Measurements from ENCODE around the gene TADA3. TPM values are rescaled to one million over a fixed set of nuclear protein-coding genes. Genes with fewer than 3 reads are reported as not detected.

The TADA3 gene
- total RNA-seq, 6 experiments from 2014 or later = 24.6 to 43.8 (median 28.1) TPM

- 38% methylated on average over 3 of the region's 3 CpGs for WGBS (ENCODE audit: insufficient coverage, low coverage, low lambda C conversion rate, missing lambda C conversion rate)
- Histone ChIP-seq H3K36me3 (peaks cover 0 to 46% (median 20%) of the 10 kb centered on the region in 4 donors), H3K4me1 (peaks cover 0 to 24% (median 17%) of the 10 kb centered on the region in 4 donors), H3K27ac (peak overlapping the region; percentile 57 to 83 (median 82)), H3K27me3 (no peaks in the 10 kb centered on the region), H3K4me3 (no peak overlapping the region), H3K9me3 (no peaks in the 10 kb centered on the region)
- no peak for TF ChIP-seq CTCF (IDR thresholded peaks at IDR 0.05)
- TF ChIP-seq POLR2A (IDR thresholded peaks at IDR 0.05) = no peak
- no peak for DNase-seq
- intact Hi-C loops (cut with DNase I) = no loop called here
- peak in 3 of 4 donors; percentile 41 to 51 (median 48) for ATAC-seq
Measured at GRCh38 chr3:9781978-9782603, 10.2 kb downstream of the TADA3 start.

DNA sequence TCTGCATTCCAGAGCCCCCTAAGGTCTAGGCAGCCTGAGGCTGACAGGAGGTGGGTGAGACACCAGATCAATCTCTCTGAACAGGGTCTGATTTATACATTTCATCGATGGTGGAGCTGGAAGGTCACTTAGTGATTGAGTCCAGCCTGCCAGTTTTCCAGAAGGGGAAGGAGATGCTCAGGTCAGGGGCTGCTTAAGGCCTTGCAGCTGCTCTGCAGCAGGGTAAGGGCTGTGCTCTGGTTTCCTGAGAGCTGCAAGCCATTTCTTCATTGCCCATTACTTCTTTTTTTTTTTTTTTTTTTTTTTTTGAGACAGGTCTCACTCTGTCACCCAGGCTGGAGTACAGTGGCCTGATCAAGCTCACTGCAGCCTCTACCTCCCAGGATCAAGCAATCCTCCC lies 10.7 kb downstream of the TADA3 start:
- no peak for ATAC-seq
- Histone ChIP-seq H3K4me3 (no peak overlapping the region), H3K27ac (peak overlapping the region; percentile 57 to 83 (median 82)), H3K4me1 (peaks cover 0 to 24% (median 17%) of the 10 kb centered on the region in 4 donors), H3K36me3 (peaks cover 0 to 41% (median 17%) of the 10 kb centered on the region in 4 donors), H3K9me3 (no peaks in the 10 kb centered on the region), H3K27me3 (no peaks in the 10 kb centered on the region)
- no peak for DNase-seq
- intact Hi-C loops (cut with DNase I) = no loop called here
- no peak for TF ChIP-seq CTCF (IDR thresholded peaks at IDR 0.05)
- TF ChIP-seq POLR2A (IDR thresholded peaks at IDR 0.05) = no peak
- WGBS (ENCODE audit: insufficient coverage, low coverage, low lambda C conversion rate, missing lambda C conversion rate) = 33% methylated on average over 1 of the region's 1 CpG

- H3K4me1 ChIP-seq = peaks cover 0 to 24% (median 17%) of the 10 kb centered on the region in 4 donors
- H3K9me3 ChIP-seq = no peaks in the 10 kb centered on the region
- WGBS (ENCODE audit: insufficient coverage, low coverage, low lambda C conversion rate, missing lambda C conversion rate) = 69% methylated on average over 4 of the region's 4 CpGs
- H3K27me3 ChIP-seq = no peaks in the 10 kb centered on the region
- H3K27ac ChIP-seq = peak overlapping the region; percentile 59 to 83 (median 82)
- DNase-seq (no peak), ATAC-seq (no peak)
- TF ChIP-seq CTCF (IDR thresholded peaks at IDR 0.05) (no peak), POLR2A (IDR thresholded peaks at IDR 0.05) (no peak)
- H3K4me3 ChIP-seq = no peak overlapping the region
- intact Hi-C loops (cut with DNase I) = no loop called here
- peaks cover 0 to 36% (median 17%) of the 10 kb centered on the region in 4 donors for H3K36me3 ChIP-seq
Measured at GRCh38 chr3:9780910-9781309, 11.4 kb downstream of the TADA3 start.

DNA sequence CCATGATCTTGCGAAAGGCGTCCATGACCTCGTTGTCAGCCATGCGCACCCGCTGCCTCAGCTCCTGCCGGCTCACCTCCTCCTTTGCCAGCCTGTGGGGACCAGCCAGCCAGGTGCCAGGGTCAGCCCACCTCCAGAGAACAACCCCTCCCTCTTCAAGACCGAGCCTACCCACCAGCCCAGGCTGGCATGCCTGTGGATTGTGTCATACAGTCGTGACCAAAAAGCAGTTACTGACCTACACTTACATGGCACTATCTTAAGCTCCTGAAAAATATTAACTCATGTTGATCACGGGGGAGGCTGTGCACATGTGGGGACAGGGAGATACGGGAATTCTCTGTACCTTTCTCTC lies 11.8 kb downstream of the TADA3 start:
- Histone ChIP-seq H3K9me3 (no peaks in the 10 kb centered on the region), H3K27ac (peak overlapping the region; percentile 59 to 83 (median 82)), H3K36me3 (peaks cover 0 to 32% (median 17%) of the 10 kb centered on the region in 4 donors), H3K4me1 (peaks cover 0 to 24% (median 17%) of the 10 kb centered on the region in 4 donors), H3K4me3 (peak overlapping the region in 2 of 3 donors; percentile 20 to 23), H3K27me3 (no peaks in the 10 kb centered on the region)
- DNase-seq (peak in 2 of 3 donors; percentile 77 to 83), ATAC-seq (peak; percentile 48 to 86 (median 80))
- WGBS (ENCODE audit: insufficient coverage, low coverage, low lambda C conversion rate, missing lambda C conversion rate) = 26% methylated on average over 10 of the region's 10 CpGs
- intact Hi-C loops (cut with DNase I) = no loop called here
- TF ChIP-seq CTCF (IDR thresholded peaks at IDR 0.05) (no peak), POLR2A (IDR thresholded peaks at IDR 0.05) (peak; percentile 20)

All from right lobe of liver (tissue), 6 donors.